Colonic mucosa (tissue), 4 donors: ENCODE measurements around the gene CYFIP2. TPM values are rescaled to one million over a fixed set of nuclear protein-coding genes. Genes with fewer than 3 reads are reported as not detected.

ENCODE experiments used
- DNase-seq: peaks from one replicate; pipeline ENCODE4 v3.0.0-alpha.2; 2020
- H3K27ac ChIP-seq: fragments of 200-600 bp; one replicate; pipeline ENCODE4 v1.8.0; 2021
- H3K27me3 ChIP-seq: fragments of 200-600 bp; one replicate; pipeline ENCODE4 v1.8.0; 2021
- H3K36me3 ChIP-seq: fragments of 200-600 bp; one replicate; pipeline ENCODE4 v1.8.0; 2021
- H3K4me1 ChIP-seq: fragments of 200-600 bp; one replicate; pipeline ENCODE4 v1.8.0; 2021; ENCODE audit warnings: mild to moderate bottlenecking
- H3K4me3 ChIP-seq: fragments of 200-600 bp; one replicate; pipeline ENCODE4 v1.8.0; 2021
- H3K9ac ChIP-seq, 2 donors: one replicate each; pipeline ENCODE4 v1.7.0; 2013; ENCODE audit warnings: control low read depth in 2 of 2, low read depth in 2 of 2, low read length in 2 of 2
- H3K9me3 ChIP-seq: fragments of 200-600 bp; one replicate; pipeline ENCODE4 v1.8.0; 2021
- intact Hi-C: fragments of 100-400 bp; cut with DNase I; formaldehyde crosslinking; loops from one replicate; pipeline ENCODE4 v1.14.1; 2022
- total RNA-seq, 2 donors: library from RNA; stranded (reverse); fragmentation: NEBNext Ultra II Directional in 1 of 2; extraction: Animal tissue kit (Norgen Biotek cat#: 25700) in 1 of 2; gene quantifications; one replicate each; pipeline ENCODE4 v1.2.1, GENCODE V29; 2021
- TF ChIP-seq, protein P1 (sequence below): fragments of 200-600 bp; IDR thresholded peaks from one replicate; pipeline ENCODE4 v1.8.0; 2022; ENCODE audit warnings: antibody characterized with exemption, mild to moderate bottlenecking
- donor health status: healthy.
- donor health status: DM: no; HTN: no; CAD: no.
- donor health status: DM: no; HTN: no; CAD: no.

CYFIP2 gene
- total RNA-seq, 2 donors from 2014 or later = 22.4 to 26.1 TPM

- no peak overlapping the region for H3K9ac ChIP-seq
- H3K4me1 ChIP-seq = no peaks in the 10 kb centered on the region
- H3K27ac ChIP-seq = peak overlapping the region; percentile 15
- no peaks in the 10 kb centered on the region for H3K9me3 ChIP-seq
- no peak overlapping the region for H3K4me3 ChIP-seq
- H3K36me3 ChIP-seq = no peaks in the 10 kb centered on the region
- intact Hi-C loops = no loop called here
- no peaks in the 10 kb centered on the region for H3K27me3 ChIP-seq
- no peak for DNase-seq
- TF ChIP-seq, protein P1, sequence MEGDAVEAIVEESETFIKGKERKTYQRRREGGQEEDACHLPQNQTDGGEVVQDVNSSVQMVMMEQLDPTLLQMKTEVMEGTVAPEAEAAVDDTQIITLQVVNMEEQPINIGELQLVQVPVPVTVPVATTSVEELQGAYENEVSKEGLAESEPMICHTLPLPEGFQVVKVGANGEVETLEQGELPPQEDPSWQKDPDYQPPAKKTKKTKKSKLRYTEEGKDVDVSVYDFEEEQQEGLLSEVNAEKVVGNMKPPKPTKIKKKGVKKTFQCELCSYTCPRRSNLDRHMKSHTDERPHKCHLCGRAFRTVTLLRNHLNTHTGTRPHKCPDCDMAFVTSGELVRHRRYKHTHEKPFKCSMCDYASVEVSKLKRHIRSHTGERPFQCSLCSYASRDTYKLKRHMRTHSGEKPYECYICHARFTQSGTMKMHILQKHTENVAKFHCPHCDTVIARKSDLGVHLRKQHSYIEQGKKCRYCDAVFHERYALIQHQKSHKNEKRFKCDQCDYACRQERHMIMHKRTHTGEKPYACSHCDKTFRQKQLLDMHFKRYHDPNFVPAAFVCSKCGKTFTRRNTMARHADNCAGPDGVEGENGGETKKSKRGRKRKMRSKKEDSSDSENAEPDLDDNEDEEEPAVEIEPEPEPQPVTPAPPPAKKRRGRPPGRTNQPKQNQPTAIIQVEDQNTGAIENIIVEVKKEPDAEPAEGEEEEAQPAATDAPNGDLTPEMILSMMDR = no peak
These were observed 122.3 kb downstream of the CYFIP2 start for GRCh38 chr5:157388111-157388710.

- no peak overlapping the region for H3K4me3 ChIP-seq
- no peak for DNase-seq
- intact Hi-C loops = no loop called here
- no peaks in the 10 kb centered on the region for H3K9me3 ChIP-seq
- H3K9ac ChIP-seq = no peak overlapping the region
- no peaks in the 10 kb centered on the region for H3K36me3 ChIP-seq
- H3K4me1 ChIP-seq = no peaks in the 10 kb centered on the region
- TF ChIP-seq, protein P1 = no peak
- no peaks in the 10 kb centered on the region for H3K27me3 ChIP-seq
- H3K27ac ChIP-seq = no peak overlapping the region
These were observed 123.2 kb downstream of the CYFIP2 start for GRCh38 chr5:157389103-157389502.

- no peak overlapping the region for H3K9ac ChIP-seq
- no peak for DNase-seq
- H3K4me1 ChIP-seq = no peaks in the 10 kb centered on the region
- TF ChIP-seq, protein P1 = no peak
- no peaks in the 10 kb centered on the region for H3K27me3 ChIP-seq
- H3K27ac ChIP-seq = no peak overlapping the region
- intact Hi-C loops = no loop called here
- no peak overlapping the region for H3K4me3 ChIP-seq
- no peaks in the 10 kb centered on the region for H3K9me3 ChIP-seq
- no peaks in the 10 kb centered on the region for H3K36me3 ChIP-seq
These were observed 124.2 kb downstream of the CYFIP2 start for GRCh38 chr5:157390133-157390532.

DNA sequence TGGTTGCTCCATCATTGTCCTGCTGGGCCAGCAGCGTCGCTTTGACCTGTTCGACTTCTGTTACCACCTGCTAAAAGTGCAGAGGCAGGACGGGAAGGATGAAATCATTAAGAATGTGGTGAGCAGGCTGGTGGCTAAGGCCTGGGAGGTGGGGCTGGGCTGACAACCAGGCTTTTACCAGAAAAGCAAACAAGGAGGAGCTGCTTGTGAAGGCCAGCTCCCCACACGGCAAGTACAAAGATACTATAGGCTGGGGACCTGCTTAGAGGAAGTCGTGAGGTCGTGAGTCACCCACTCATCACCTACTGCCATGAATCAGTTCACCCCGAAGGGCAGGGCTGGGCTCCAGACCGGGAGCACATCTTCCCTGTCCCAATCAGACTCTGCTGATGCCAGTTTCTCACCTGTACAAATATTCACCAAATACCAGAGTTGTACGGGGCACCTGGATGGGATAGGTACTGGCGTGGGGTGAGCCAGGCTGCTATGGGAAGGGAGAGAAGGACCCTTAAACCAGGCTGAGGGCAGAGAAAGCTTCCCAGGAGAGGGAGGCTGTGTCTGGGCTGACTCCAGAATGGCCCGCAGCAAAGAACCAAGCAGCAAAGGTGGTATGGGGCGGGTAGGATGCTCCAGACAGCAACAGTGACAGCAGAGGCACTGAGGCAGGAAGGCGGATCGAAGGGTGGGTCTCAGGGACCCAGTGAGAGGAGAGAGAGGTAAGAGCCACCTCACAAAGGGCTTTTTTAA is 124.8 kb downstream of the CYFIP2 start:
- TF ChIP-seq, protein P1 = no peak
- H3K9ac ChIP-seq = no peak overlapping the region
- no peaks in the 10 kb centered on the region for H3K27me3 ChIP-seq
- H3K4me3 ChIP-seq = no peak overlapping the region
- intact Hi-C loops = no loop called here
- H3K27ac ChIP-seq = no peak overlapping the region
- H3K9me3 ChIP-seq = no peaks in the 10 kb centered on the region
- peak; percentile 33 for DNase-seq
- no peaks in the 10 kb centered on the region for H3K4me1 ChIP-seq
- H3K36me3 ChIP-seq = no peaks in the 10 kb centered on the region

GRCh38 chr5:157398305-157398704 is 132.4 kb downstream of the CYFIP2 start:
- intact Hi-C loops = no loop called here
- Histone ChIP-seq H3K36me3 (no peaks in the 10 kb centered on the region), H3K27me3 (no peaks in the 10 kb centered on the region), H3K27ac (no peak overlapping the region), H3K4me3 (no peak overlapping the region), H3K4me1 (no peaks in the 10 kb centered on the region), H3K9ac (no peak overlapping the region), H3K9me3 (no peaks in the 10 kb centered on the region)
- TF ChIP-seq, protein P1 = no peak
- DNase-seq = no peak
